ENCODE measurements around the gene RTN1.

RTN1 gene

GRCh38 chr14:59595071-59595470 lies 275.5 kb downstream of the RTN1 start:
- H3K27ac ChIP-seq, result no peak overlapping the region
- TF ChIP-seq, protein P1, sequence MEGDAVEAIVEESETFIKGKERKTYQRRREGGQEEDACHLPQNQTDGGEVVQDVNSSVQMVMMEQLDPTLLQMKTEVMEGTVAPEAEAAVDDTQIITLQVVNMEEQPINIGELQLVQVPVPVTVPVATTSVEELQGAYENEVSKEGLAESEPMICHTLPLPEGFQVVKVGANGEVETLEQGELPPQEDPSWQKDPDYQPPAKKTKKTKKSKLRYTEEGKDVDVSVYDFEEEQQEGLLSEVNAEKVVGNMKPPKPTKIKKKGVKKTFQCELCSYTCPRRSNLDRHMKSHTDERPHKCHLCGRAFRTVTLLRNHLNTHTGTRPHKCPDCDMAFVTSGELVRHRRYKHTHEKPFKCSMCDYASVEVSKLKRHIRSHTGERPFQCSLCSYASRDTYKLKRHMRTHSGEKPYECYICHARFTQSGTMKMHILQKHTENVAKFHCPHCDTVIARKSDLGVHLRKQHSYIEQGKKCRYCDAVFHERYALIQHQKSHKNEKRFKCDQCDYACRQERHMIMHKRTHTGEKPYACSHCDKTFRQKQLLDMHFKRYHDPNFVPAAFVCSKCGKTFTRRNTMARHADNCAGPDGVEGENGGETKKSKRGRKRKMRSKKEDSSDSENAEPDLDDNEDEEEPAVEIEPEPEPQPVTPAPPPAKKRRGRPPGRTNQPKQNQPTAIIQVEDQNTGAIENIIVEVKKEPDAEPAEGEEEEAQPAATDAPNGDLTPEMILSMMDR (conservative IDR thresholded peaks at IDR 0.05), result no peak

DNA sequence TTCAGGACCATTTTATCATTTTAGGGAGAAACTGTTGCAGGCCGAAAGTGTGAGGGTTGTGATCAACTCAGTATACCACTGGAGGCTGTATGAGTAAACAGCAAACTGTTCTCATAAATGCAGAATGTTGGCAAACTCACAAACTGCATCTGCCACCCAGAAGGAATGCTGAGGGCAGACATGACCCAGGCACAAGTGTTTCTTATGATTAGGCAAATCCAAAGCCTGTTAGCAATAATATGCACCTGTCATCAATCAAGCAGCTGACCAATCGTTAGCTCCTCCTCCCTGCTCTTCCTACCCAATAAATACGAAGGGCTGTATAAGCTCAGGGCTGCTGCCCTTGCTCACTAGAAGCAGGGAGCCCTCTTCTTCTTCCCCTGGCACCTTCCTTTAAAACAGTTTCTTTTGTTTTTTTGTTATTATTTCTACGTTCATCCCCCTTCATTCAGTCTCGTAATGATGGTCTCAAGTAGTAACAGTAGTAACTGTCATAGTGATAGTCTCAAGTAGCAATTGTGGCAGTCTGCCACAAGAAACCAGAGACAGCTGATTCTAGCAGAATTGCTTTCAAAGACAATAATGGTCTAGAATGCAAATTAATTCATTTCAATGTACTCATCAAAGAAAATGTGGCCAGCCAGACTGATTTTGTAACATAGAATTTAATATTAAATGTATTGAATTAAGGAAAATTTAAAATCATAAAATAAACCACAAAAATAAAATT lies 278.8 kb downstream of the RTN1 start:
- TF ChIP-seq, protein P1 (conservative IDR thresholded peaks at IDR 0.05), result no peak
- no peak overlapping the region for H3K27ac ChIP-seq

GRCh38 chr14:59588101-59588500 lies 282.5 kb downstream of the RTN1 start:
- TF ChIP-seq, protein P1 (conservative IDR thresholded peaks at IDR 0.05), result no peak
- no peak overlapping the region for H3K27ac ChIP-seq

GRCh38 chr14:59585891-59586554 lies 284.6 kb downstream of the RTN1 start:
- no peak overlapping the region for H3K27ac ChIP-seq
- TF ChIP-seq, protein P1 (conservative IDR thresholded peaks at IDR 0.05), result no peak

- TF ChIP-seq, protein P1 (conservative IDR thresholded peaks at IDR 0.05), result peak; percentile 40; the same call in 1 of the 2 replicates
- no peak overlapping the region for H3K27ac ChIP-seq
Measured at GRCh38 chr14:59583755-59584154, 286.8 kb downstream of the RTN1 start.

DNA sequence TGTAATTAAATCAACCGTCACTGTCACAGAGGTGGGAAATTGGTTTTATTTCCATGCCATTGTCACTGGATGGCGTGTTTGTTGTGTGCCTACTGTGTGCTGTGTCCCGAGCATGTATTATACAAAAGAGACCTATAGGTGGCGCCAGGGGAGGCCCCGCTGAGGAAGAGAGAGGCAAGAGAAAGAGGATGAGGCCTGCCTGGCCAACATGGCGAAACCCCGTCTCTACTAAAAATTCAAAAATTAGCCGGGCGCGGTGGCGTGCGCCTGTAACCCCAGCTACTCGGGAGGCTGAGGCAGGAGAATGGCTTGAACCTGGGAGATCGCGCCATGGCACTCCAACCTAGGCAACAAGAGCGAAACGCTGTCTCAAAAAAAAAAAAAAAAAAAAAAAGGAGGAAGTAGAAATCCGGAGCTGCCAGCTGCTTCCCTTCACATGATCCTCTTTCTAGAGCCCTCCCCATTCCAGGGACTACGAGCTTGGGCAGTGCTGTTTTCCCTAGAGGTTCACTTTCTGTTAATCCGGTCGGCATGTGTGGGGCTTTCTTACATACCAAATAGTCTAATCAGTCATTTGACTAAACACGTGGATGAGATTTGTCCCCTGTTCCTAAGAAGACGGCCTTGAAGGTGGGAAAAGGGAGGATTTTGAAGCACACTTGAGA lies 287.6 kb downstream of the RTN1 start:
- TF ChIP-seq, protein P1 (conservative IDR thresholded peaks at IDR 0.05), result no peak
- no peak overlapping the region for H3K27ac ChIP-seq

- TF ChIP-seq, protein P1 (conservative IDR thresholded peaks at IDR 0.05), result no peak
- no peak overlapping the region for H3K27ac ChIP-seq
Measured at GRCh38 chr14:59582161-59582560, 288.4 kb downstream of the RTN1 start.

All from VCaP (cell line).